CD4-positive, alpha-beta memory T cell (primary cell): ENCODE data around the gene PIGW. TPM values are rescaled to one million over a fixed set of nuclear protein-coding genes. Genes with fewer than 3 reads are reported as not detected.

Experiments
- CTCF ChIA-PET: fragments of 350-600 bp; sonication (Branson Sonifier 250); formaldehyde crosslinking; loops from one replicate; lab custom pipeline; 2021; ENCODE audit warnings: inconsistent platforms; ENCODE audit not compliant: partially characterized antibody; lab: Charles Lee
- POLR2A ChIA-PET: fragments of 350-600 bp; sonication (Branson Sonifier 250); formaldehyde crosslinking; loops from one replicate; lab custom pipeline; 2021; ENCODE audit not compliant: partially characterized antibody; lab: Charles Lee
- DNase-seq, 5 donors: peaks; one replicate each; pipeline versions ENCODE4 v3.0.0 to v3.0.0-alpha.2; 2020 to 2022; ENCODE audit warnings: mixed read lengths in 1 of 5
- H3K27ac ChIP-seq: one replicate; pipeline ENCODE4 v1.7.0; 2013; ENCODE audit warnings: low read depth, low read length
- H3K27me3 ChIP-seq: 2 replicates; pipeline ENCODE4 v1.7.0; 2013; ENCODE audit warnings: mild to moderate bottlenecking, low read length, moderate library complexity; ENCODE audit not compliant: insufficient read depth
- H3K36me3 ChIP-seq: 2 replicates; pipeline ENCODE4 v1.7.0; 2013; ENCODE audit warnings: mild to moderate bottlenecking, low read length, moderate library complexity; ENCODE audit not compliant: insufficient read depth
- H3K4me1 ChIP-seq: 2 replicates; pipeline ENCODE4 v1.7.0; 2013; ENCODE audit warnings: mild to moderate bottlenecking, low read length, moderate library complexity; ENCODE audit not compliant: insufficient read depth
- H3K4me3 ChIP-seq, 2 donors: one replicate each; pipeline ENCODE4 v1.7.0; 2013; ENCODE audit warnings: low read length in 2 of 2, mild to moderate bottlenecking in 1 of 2
- H3K9me3 ChIP-seq, 2 donors: one replicate each; pipeline ENCODE4 v1.7.0; 2013; ENCODE audit warnings: low read length in 2 of 2, control low read depth in 1 of 2; ENCODE audit not compliant: control insufficient read depth in 1 of 2
- H3K27ac Mint-ChIP-seq, 7 donors: one replicate each; pipeline ENCODE4 v1.8.0; 2020 to 2021; ENCODE audit warnings: mixed read lengths in 7 of 7, mild to moderate bottlenecking in 6 of 7, inconsistent platforms in 3 of 7, moderate library complexity in 3 of 7
- H3K27me3 Mint-ChIP-seq, 2 donors: one replicate each; pipeline ENCODE4 v1.8.0; 2020 to 2021; ENCODE audit warnings: mixed read lengths in 2 of 2
- H3K36me3 Mint-ChIP-seq, 2 donors: one replicate each; pipeline ENCODE4 v1.8.0; 2020 to 2021; ENCODE audit warnings: mixed read lengths in 2 of 2, inconsistent platforms in 1 of 2, mild to moderate bottlenecking in 1 of 2
- H3K4me1 Mint-ChIP-seq, 4 donors: one replicate each; pipeline ENCODE4 v1.8.0; 2020 to 2021; ENCODE audit warnings: mixed read lengths in 4 of 4, mild to moderate bottlenecking in 1 of 4
- H3K4me3 Mint-ChIP-seq, 8 donors: one replicate each; pipeline ENCODE4 v1.8.0; 2020 to 2021; ENCODE audit warnings: mixed read lengths in 8 of 8, mild to moderate bottlenecking in 7 of 8, moderate library complexity in 6 of 8, inconsistent platforms in 3 of 8
- H3K9me3 Mint-ChIP-seq, 8 donors: one replicate each; pipeline ENCODE4 v1.8.0; 2020 to 2021; ENCODE audit warnings: mixed read lengths in 8 of 8, mild to moderate bottlenecking in 5 of 8, inconsistent platforms in 3 of 8, moderate library complexity in 1 of 8
- intact Hi-C: fragments of 100-400 bp; cut with micrococcal nuclease; formaldehyde crosslinking; loops from one replicate; pipeline ENCODE4 v1.15.1; 2023
- polyA plus RNA-seq, 2 donors: library from polyadenylated mRNA; unstranded; fragments of 300-500 nt; fragmentation: Illumina TruSeq; gene quantifications; one replicate each; pipeline ENCODE4 v1.2.3, GENCODE V29; 2021
- total RNA-seq, 2 experiments: library from RNA; stranded (reverse); gene quantifications; one replicate each; pipeline ENCODE4 v1.2.3, GENCODE V29; 2021

The PIGW gene
- total and polyA plus RNA-seq, 4 experiments from 2014 or later: 4.7 to 14.2 (median 5.2) TPM

DNA sequence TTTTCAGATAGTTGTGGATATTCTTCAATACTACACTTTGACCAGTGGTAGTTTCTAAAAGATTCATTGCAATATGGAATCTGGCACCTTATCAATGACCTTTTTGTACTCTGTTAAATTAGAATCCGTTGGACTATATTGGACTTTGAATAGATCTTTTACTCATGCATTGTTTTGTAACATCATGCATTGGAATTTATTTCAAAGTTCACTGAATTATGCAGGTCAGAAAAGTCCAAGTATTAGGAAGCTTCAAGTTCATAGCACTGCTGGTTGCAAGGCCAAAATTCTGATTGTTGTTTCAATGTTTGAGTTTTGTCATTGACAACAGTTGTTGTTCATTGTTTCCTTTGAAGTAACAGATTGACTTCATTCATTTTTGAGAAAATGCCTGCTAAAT lies 49.0 kb downstream of the PIGW start:
- peaks cover 0 to 2% (median under 1%) of the 10 kb centered on the region in 4 donors for H3K4me1 Mint-ChIP-seq
- intact Hi-C loops: no loop called here
- H3K27ac Mint-ChIP-seq: peak overlapping the region in 1 of 7 donors; percentile 51
- Histone ChIP-seq H3K27me3 (no peaks in the 10 kb centered on the region), H3K27ac (no peak overlapping the region), H3K4me3 (no peak overlapping the region), H3K36me3 (peaks cover 61% of the 10 kb centered on the region), H3K4me1 (no peaks in the 10 kb centered on the region), H3K9me3 (no peaks in the 10 kb centered on the region)
- no peak for DNase-seq
- H3K36me3 Mint-ChIP-seq: peaks cover 22 to 68% of the 10 kb centered on the region in 2 donors
- H3K27me3 Mint-ChIP-seq: no peaks in the 10 kb centered on the region
- no peak overlapping the region for H3K4me3 Mint-ChIP-seq
- CTCF ChIA-PET: interaction anchor here (0.9 to 1.4 kb wide), 2 partner anchors 18 to 464 kb away, joined by 4 to 8 read pairs; partner anchors contain the start of gene MRM1
- H3K9me3 Mint-ChIP-seq: no peaks in the 10 kb centered on the region
- POLR2A ChIA-PET: interaction anchor here (0.6 kb wide), 1 partner anchor 501 kb away, joined by 4 read pairs; no protein-coding TSS in a partner anchor

GRCh38 chr17:36586138-36586537 lies 51.4 kb downstream of the PIGW start:
- peaks cover 60% of the 10 kb centered on the region for H3K36me3 ChIP-seq
- no peaks in the 10 kb centered on the region for H3K27me3 ChIP-seq
- no peak overlapping the region for H3K4me3 ChIP-seq
- no peak overlapping the region for H3K27ac ChIP-seq
- Mint-ChIP-seq H3K27ac (no peak overlapping the region), H3K4me3 (no peak overlapping the region), H3K4me1 (peaks cover 3 to 5% (median 4%) of the 10 kb centered on the region in 4 donors), H3K9me3 (no peaks in the 10 kb centered on the region), H3K36me3 (peaks cover 14 to 64% of the 10 kb centered on the region in 2 donors), H3K27me3 (no peaks in the 10 kb centered on the region)
- intact Hi-C loops: no loop called here
- H3K9me3 ChIP-seq: no peaks in the 10 kb centered on the region
- CTCF ChIA-PET: interaction anchor here (2.9 kb wide), 1 partner anchor 16 kb away, joined by 13 read pairs; the partner anchor contains the start of gene MRM1
- DNase-seq: no peak
- peaks cover 3% of the 10 kb centered on the region for H3K4me1 ChIP-seq
- POLR2A ChIA-PET: interaction anchor here (1.5 kb wide), 1 partner anchor 41 kb away, joined by 4 read pairs; no protein-coding TSS in a partner anchor

Other genes with a start within 250 kb of the PIGW start
- gene TBC1D3G, start 211.1 kb upstream of the PIGW start, total RNA-seq: not detected
- not detected for gene TBC1D3G, start 211.1 kb upstream of the PIGW start, polyA plus RNA-seq
- gene TBC1D3H, start 146.6 kb upstream of the PIGW start, total RNA-seq: not detected
- not detected for gene TBC1D3H, start 146.6 kb upstream of the PIGW start, polyA plus RNA-seq
- 10 to 100 TPM; 66.6 to 68.3 TPM for gene ZNHIT3, start 48.3 kb upstream of the PIGW start, total RNA-seq
- gene ZNHIT3, start 48.3 kb upstream of the PIGW start, polyA plus RNA-seq: 10 to 100 TPM; 87.6 to 94.6 TPM
- 10 to 100 TPM; 79.2 to 85.8 TPM for gene MYO19, start 119 bp upstream of the PIGW start, total RNA-seq
- gene MYO19, start 119 bp upstream of the PIGW start, polyA plus RNA-seq: 1 to 10 TPM; 4.7 to 7.4 TPM
- gene GGNBP2, start 9.9 kb downstream of the PIGW start, total RNA-seq: 100 to 1,000 TPM; 140 to 143 TPM
- gene GGNBP2, start 9.9 kb downstream of the PIGW start, polyA plus RNA-seq: 10 to 100 TPM; 45.5 to 85.3 TPM
- gene DHRS11, start 56.9 kb downstream of the PIGW start, total RNA-seq: 1 to 10 TPM; 7.2 to 7.8 TPM
- gene DHRS11, start 56.9 kb downstream of the PIGW start, polyA plus RNA-seq: 1 to 10 TPM; 3.6 to 4.0 TPM
- gene MRM1, start 66.6 kb downstream of the PIGW start, total RNA-seq: 10 to 100 TPM; 11.8 to 13.3 TPM
- gene MRM1, start 66.6 kb downstream of the PIGW start, polyA plus RNA-seq: 1 to 10 TPM; 1.7 to 4.4 TPM